Activated CD8-positive, alpha-beta memory T cell treated with anti-CD3 and anti-CD28 coated beads for 48 hours (primary cell): Measurements from ENCODE around the gene FLNB.

Experiments used
- DNase-seq, 3 experiments: peaks; one replicate each; pipeline ENCODE4 v3.0.0-alpha.2; 2020; ENCODE audit warnings: low read depth in 2 of 3, low spot score in 2 of 3

FLNB gene

GRCh38 chr3:58161435-58162398, 153.5 kb downstream of the FLNB start:
- no peak for DNase-seq

DNA sequence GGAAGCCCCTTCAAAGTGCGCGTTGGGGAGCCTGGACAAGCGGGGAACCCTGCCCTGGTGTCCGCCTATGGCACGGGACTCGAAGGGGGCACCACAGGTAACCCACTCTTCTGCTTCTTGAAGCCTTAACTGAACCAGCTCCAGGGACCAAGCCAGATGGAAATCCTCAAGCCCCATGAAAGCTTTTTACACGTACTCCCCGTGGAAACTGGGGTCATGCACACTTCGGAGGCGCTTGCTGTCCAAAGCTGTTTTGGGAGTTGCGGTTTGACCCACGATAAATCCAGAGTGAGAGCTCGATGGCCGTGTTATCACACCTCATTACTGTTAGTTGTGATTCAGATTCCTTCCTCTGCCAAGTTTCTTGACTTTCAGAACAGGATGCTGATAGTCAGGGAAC, 155.0 kb downstream of the FLNB start:
- DNase-seq: no peak

DNA sequence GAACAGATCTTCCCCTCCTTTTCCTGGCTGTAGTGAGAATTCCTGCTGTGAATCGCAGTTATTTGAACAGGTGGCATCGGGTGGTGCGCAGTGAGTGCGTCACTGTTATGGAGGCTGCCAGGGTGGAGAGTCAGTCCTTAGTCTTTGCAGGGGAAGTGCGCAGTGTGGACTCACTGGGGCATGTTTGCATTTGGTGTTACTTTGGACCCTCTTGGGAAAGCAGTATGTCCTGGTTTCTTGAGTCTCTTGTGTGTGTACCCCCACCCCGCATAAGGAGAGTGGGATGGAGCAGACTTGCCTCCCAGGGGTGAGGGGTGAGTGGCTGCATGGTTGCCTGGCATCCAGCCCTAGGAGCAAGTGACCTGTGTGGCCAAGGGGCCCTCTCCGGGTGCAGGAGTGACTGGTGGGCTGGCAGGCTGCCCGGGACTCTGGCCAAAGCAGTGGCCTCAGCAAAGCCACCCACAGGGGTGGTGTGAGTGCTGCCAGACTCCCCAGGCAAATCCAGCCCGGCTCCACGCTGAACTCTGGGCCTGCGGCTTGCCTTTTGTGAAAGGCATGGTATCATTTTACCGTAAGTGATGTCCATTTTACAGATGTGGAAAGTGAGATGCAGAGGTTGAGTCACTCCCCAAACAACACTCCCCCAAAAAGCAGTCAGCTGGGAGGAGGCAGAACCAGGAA, 156.1 kb downstream of the FLNB start:
- DNase-seq: no peak

DNA sequence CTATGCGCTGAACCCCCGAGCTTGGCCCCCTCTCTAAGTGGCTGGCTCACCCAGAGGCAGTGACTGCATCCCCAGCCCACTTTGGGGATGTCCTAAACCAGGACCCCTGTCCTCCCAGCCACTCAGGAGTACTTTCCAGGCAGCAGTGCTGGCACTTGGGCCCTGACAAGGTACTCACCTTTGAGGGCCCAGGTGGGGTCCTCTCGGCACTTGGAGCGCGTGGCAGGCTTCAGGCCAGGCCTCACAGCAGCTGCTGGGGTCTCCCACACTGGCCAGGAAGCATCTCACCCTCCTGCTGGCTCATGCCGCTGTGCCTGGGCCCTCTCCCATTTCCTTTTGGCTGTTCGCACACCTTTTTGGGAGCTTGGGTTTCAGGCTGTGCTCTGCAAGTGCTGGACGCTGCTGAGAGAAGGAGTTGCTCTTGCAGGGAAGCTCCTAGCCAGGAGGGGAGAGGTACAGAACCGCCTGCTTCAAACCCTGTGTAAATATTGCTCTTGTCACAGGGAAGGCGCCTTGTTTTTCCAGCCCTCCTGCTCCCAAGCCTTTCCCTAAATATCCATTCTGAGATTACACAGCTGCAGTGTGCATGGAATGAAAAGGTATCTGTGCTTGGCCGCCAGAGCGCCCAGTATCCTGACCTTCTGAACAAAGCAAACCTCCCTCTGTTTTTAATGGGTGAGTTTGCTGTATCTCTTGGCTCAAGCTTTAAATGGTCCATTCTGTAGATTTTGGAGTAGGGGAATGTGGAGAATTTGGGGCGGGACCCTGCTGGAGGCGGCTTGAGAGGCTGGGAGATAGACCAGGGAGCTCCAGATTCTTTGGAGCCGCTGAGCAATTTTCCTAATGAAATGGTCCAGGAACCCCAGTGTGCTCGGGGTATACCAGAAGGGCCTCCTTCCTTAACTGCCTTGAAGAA, 156.9 kb downstream of the FLNB start:
- no peak for DNase-seq

GRCh38 chr3:58167431-58168351, 159.5 kb downstream of the FLNB start:
- DNase-seq: peak in 2 of 3 experiments; percentile 41 to 43

- DNase-seq: no peak
These were observed 160.3 kb downstream of the FLNB start for GRCh38 chr3:58168498-58168897.

DNA sequence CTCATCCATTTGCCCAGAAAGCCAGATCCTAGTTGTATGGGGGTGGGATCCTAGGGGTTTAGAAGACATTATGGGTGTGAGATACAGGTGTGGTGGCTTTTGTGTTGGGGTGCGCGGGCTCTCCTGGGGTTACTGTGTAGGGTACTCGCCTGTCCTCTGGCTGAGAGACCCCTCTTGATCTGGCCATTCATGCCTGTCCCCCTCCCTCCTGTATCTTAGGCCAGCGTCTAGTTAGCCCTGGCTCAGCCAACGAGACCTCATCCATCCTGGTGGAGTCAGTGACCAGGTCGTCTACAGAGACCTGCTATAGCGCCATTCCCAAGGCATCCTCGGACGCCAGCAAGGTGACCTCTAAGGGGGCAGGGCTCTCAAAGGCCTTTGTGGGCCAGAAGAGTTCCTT, 161.1 kb downstream of the FLNB start:
- no peak for DNase-seq

DNA sequence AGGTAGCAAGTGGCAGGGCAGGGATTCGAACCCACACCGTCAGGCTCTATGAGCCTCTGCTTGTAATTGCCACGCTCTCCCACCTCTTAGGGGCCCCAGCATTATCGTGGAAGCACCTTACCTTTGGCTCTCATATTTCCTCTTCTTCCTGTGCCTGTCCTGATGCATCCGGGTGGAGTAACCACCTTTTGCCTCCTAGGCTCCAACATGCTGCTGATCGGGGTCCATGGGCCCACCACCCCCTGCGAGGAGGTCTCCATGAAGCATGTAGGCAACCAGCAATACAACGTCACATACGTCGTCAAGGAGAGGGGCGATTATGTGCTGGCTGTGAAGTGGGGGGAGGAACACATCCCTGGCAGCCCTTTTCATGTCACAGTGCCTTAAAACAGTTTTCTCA, 162.2 kb downstream of the FLNB start:
- no peak for DNase-seq

- DNase-seq: no peak
These were observed 162.9 kb downstream of the FLNB start for GRCh38 chr3:58171126-58171525.

DNA sequence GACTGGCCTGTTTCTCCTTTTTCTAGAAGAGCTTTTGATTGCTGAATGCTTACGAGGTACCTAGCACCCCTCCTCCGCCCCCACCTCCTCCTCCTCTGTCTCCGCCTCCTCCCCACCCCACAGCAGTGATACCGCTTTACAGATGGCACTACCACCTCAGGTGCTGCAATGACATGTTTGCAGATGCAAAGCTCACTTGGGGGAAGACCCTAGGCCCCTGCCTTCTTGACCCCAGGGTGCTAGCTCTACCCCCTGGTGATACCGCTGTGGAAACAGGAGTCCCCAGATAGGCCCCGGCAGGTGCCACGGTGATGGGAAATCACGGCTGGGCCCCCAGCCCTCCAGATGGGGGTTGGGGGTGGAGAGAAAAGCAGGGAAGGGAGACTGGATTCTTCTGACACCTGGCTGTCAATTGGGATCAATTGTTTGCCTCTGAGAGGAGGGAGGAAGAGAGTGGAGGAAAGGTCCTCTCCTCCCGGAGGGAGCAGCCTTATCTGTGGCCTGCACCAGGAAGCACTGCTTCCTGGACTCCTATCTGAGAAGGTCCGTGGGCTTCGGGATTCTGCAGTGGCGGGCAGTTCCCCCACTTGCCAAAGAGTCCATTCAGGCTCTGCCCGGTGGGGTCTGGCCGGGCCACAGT, 164.9 kb downstream of the FLNB start:
- DNase-seq: no peak

GRCh38 chr3:58173669-58174398, 165.6 kb downstream of the FLNB start:
- DNase-seq: no peak

GRCh38 chr3:58175187-58175436, 166.9 kb downstream of the FLNB start:
- no peak for DNase-seq

DNA sequence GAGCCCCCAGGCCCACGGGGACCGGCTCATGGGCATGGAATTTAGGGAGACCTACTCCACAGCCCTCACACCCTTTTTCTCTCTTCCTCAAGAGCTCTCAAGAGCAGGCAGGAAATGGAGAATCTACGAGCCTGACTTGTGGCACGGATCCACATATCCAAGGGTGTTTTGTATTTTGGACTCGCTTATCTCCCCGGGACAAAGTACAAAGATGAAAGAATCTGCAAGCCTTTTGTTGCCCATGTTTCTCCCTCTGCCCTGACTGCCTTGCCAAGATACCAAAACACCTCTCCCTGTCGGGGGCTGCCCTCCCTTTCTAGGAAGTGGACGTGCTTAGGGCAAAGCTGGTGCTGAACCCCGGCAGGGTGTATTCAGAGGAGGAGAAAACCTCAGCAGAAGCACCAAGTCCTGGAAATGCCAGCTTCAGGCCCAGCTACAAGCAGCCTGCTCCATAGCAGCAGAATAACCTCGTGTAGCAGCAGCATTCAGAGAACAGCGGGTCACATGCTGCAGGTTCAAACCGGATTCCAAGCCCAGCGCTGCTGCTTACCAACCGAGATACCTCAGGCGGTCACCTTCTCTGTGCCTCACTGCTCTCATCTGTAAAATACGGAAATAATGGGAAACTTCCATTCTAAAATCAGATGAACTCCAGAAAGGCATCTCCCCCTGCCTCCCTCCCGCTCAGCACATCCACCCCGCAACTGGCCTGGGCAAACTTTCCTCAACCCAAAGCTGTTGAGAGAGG, 167.4 kb downstream of the FLNB start:
- DNase-seq: no peak

GRCh38 chr3:58176185-58176530, 167.9 kb downstream of the FLNB start:
- no peak for DNase-seq

GRCh38 chr3:58176827-58177489, 168.7 kb downstream of the FLNB start:
- no peak for DNase-seq

GRCh38 chr3:58177747-58178527, 169.7 kb downstream of the FLNB start:
- DNase-seq: peak; percentile 69 to 96 (median 94)

GRCh38 chr3:58178528-58179234, 170.5 kb downstream of the FLNB start:
- no peak for DNase-seq
